HG03045 (cell line): Measurements from ENCODE around the gene NPR2.

Source experiments
- ATAC-seq: cut with Tn5 transposase; IDR thresholded peaks from one replicate; pipeline ENCODE4 v1.9.1; 2021; ENCODE audit warnings: mild to moderate bottlenecking, moderate library complexity; ENCODE audit not compliant: unreplicated experiment

Gene NPR2

DNA sequence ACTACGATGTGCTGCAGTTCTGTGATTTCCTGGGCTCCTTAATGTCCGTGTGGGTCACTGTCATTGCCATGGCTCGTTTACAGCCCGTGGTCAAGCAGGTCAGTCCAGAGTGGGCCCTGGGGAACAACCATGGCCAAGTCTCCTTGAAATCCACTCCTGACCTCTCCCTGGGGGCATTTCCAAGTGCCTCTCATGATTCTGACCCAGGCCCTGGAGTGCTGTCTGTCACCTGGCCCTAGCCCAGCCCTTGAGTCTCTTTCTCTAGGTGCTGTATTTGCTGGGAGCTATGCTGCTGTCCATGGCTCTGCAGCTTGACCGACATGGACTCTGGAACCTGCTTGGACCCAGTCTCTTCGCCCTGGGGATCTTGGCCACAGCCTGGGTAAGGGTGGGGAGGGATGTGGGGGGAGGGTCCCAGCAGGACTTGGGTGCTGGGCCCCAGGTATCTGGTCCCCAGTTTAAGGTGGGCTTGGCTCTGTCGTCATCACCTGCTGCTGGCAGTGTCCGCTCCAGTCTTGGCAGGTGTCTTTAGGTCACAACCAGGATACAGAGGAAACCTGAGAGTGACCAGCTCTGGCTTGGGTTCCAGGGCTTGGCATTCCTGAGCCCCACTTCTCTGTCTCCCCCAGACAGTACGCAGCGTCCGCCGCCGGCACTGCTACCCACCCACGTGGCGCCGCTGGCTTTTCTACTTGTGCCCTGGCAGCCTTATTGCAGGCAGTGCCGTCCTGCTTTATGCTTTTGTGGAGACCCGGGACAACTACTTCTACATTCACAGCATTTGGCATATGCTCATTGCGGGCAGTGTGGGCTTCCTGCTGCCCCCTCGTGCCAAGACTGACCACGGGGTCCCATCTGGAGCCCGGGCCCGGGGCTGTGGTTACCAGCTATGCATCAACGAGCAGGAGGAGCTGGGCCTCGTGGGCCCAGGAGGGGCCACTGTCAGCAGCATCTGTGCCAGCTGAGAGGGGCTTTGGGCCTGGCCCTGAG lies 61.8 kb downstream of the NPR2 start:
- ATAC-seq = no peak

DNA sequence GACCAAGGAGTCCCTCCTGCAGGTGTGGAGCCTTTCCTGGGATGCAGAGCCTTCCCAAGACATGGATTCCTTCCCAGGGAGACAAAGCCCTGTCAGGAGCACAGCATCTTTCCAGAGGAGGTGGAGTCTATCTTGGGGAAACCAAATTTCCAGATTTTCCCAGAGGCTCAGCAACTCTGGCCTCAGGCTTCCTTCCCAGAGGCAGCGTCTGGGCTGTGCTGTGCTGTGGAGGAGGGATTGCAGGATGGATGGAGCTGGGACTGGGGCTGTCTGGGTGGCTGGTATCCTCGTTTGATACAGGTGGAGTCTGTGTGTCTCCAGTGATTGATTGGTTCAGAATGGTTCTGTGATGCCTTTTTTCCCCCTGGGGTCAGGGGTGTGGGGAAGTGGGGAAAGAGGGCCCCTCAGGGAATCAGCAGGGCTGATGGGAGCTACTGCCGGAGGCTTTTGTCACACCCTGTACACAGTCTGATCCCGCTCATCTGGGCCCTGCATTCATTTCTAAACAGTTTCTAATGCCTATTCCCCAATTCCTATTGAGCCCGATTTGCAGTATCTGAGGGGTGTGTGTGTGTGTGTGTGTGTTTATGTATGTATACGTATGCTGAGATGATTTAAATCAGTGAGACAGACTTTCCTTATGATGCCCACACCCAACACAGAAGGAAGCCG lies 62.8 kb downstream of the NPR2 start:
- no peak for ATAC-seq

DNA sequence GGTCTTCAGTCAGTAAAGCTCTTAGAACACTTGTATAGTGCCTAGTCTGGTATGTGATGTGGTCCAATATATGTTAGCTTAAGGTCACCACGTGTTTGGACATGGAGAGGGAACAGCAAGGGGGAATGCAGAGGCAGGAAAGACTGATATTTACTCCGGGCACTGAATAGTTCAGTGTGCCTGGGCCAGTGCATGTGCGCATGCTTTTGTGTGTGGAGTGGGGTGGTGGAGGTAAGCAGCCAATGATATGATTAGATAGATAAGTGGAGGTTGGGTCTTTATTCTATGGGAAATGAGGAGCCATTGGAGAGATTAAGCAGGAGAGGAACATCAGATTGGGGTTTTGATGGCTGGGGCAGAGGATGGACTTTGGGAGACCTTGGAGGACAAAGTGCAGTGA lies 64.8 kb downstream of the NPR2 start:
- ATAC-seq = no peak

DNA sequence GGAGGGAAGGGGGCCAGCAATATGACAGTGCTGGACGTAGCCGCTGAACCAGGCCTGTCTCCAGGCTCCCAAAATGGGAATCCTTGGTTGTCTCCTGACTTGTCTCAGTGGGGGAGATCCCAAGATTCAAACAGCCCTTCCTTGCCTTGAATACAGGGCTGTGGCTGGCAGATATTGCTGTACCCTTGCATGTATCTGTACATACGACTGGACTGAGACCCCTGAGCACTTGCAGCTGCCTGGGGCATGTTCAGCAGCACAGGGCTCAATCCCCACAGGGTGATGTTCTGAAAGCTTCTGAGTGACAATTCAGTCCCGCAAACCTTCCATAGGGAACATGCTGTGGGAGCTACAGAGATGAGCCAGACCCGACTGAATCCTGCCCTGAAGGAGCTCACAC lies 65.5 kb downstream of the NPR2 start:
- ATAC-seq = no peak

DNA sequence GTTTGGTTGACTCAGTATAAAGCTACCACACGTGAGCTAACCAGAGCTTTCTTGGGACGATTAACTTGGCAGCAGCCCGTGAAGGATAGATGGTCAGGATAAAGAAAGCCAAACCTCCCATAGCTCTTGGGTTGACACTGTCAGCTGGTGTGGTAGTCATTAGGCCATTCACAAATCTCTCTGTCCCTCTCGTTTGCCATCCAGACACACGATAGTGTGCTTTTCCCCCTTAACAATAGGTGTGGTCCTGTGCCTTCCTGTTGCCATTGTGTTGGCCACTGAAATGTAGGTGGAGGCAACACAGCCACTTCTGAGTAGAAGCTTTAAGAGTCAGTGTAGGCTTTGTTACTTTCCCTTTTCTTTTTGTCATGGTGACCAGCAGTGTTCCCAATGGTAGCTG lies 67.1 kb downstream of the NPR2 start:
- ATAC-seq = no peak
